NOMO-1 (cell line): Measurements from ENCODE around the gene MS4A18.
"Not testable (repeated sequence)": the region's sequence is repeated elsewhere in the genome, so short reads cannot be mapped to it uniquely, and the experiment has no call there.

Experiments used
- DNase-seq, 2 experiments: peaks; one replicate each; lab custom pipeline; 2025; ENCODE audit not compliant: unreplicated experiment in 2 of 2; lab: John Stamatoyannopoulos, UW

MS4A18 gene

GRCh38 chr11:60734279-60734678 is 9.8 kb downstream of the MS4A18 start:
- DNase-seq, result no peak

GRCh38 chr11:60739114-60739513 is 14.6 kb downstream of the MS4A18 start:
- no peak for DNase-seq

GRCh38 chr11:60740573-60740972 is 16.1 kb downstream of the MS4A18 start:
- no peak for DNase-seq

- no peak for DNase-seq
These were observed 16.9 kb downstream of the MS4A18 start for GRCh38 chr11:60741421-60741820.

GRCh38 chr11:60743058-60743457 is 18.5 kb downstream of the MS4A18 start:
- DNase-seq, result no peak

GRCh38 chr11:60744114-60744513 is 19.6 kb downstream of the MS4A18 start:
- no peak for DNase-seq

GRCh38 chr11:60747359-60747873 is 22.9 kb downstream of the MS4A18 start:
- DNase-seq, result no peak

- no peak for DNase-seq
These were observed 23.7 kb downstream of the MS4A18 start for GRCh38 chr11:60748225-60748624.

GRCh38 chr11:60748821-60749220 is 24.3 kb downstream of the MS4A18 start:
- DNase-seq, result no peak

GRCh38 chr11:60750911-60751310 is 26.4 kb downstream of the MS4A18 start:
- no peak for DNase-seq

GRCh38 chr11:60753309-60753708 is 28.8 kb downstream of the MS4A18 start:
- DNase-seq, result no peak

GRCh38 chr11:60754887-60755286 is 30.4 kb downstream of the MS4A18 start:
- no peak for DNase-seq

GRCh38 chr11:60756307-60757032 is 31.9 kb downstream of the MS4A18 start, which contains the start of gene MS4A15:
MS4A15 (plus strand) TSS chr11:60756867; CDS start chr11:60763734, 6,867 bp downstream.
- DNase-seq, result peak in 1 of 2 experiments; percentile 6

GRCh38 chr11:60757231-60757800 is 32.8 kb downstream of the MS4A18 start:
- DNase-seq, result no peak

GRCh38 chr11:60758671-60759070 is 34.2 kb downstream of the MS4A18 start:
- DNase-seq, result not testable (repeated sequence)

- peak in 1 of 2 experiments; percentile 53 for DNase-seq
These were observed 35.1 kb downstream of the MS4A18 start for GRCh38 chr11:60759438-60760225.

- peak in 1 of 2 experiments; percentile 33 for DNase-seq
These were observed 37.1 kb downstream of the MS4A18 start for GRCh38 chr11:60761436-60762190.

- DNase-seq, result no peak
These were observed 38.6 kb downstream of the MS4A18 start for GRCh38 chr11:60762851-60763691.

- DNase-seq, result no peak
These were observed 39.3 kb downstream of the MS4A18 start for GRCh38 chr11:60763692-60764369.
